HG03571 (cell line): Measurements from ENCODE around the gene DCK.
"Not testable (repeated sequence)": the region's sequence is repeated elsewhere in the genome, so short reads cannot be mapped to it uniquely, and the experiment has no call there.

Experiments
- ATAC-seq: cut with Tn5 transposase; IDR thresholded peaks from one replicate; pipeline ENCODE4 v1.9.1; 2021; ENCODE audit not compliant: unreplicated experiment

The DCK gene

GRCh38 chr4:71059573-71059972 is 66.1 kb downstream of the DCK start:
- ATAC-seq = not testable (repeated sequence)

- ATAC-seq = no peak
Observed at GRCh38 chr4:71062436-71062835, 69.0 kb downstream of the DCK start.

GRCh38 chr4:71063711-71064110 is 70.3 kb downstream of the DCK start:
- no peak for ATAC-seq

- ATAC-seq = no peak
Observed at GRCh38 chr4:71064521-71064920, 71.1 kb downstream of the DCK start.

GRCh38 chr4:71065991-71066510 is 72.6 kb downstream of the DCK start:
- ATAC-seq = no peak

- ATAC-seq = no peak
Observed at GRCh38 chr4:71066737-71067716, 73.6 kb downstream of the DCK start.

- ATAC-seq = no peak
Observed at GRCh38 chr4:71069063-71069462, 75.6 kb downstream of the DCK start.

- ATAC-seq = no peak
Observed at GRCh38 chr4:71070015-71070414, 76.6 kb downstream of the DCK start.

- ATAC-seq = no peak
Observed at GRCh38 chr4:71074452-71075299, 81.2 kb downstream of the DCK start.
